GM18502 (cell line): ENCODE results near the gene AP1M2.
"Not testable (repeated sequence)": the region's sequence is repeated elsewhere in the genome, so short reads cannot be mapped to it uniquely, and the experiment has no call there.

Experiments used
- ATAC-seq: cut with Tn5 transposase; IDR thresholded peaks from one replicate; pipeline ENCODE4 v1.9.1; 2021; ENCODE audit warnings: mild to moderate bottlenecking; ENCODE audit not compliant: unreplicated experiment, poor library complexity

AP1M2 gene

DNA sequence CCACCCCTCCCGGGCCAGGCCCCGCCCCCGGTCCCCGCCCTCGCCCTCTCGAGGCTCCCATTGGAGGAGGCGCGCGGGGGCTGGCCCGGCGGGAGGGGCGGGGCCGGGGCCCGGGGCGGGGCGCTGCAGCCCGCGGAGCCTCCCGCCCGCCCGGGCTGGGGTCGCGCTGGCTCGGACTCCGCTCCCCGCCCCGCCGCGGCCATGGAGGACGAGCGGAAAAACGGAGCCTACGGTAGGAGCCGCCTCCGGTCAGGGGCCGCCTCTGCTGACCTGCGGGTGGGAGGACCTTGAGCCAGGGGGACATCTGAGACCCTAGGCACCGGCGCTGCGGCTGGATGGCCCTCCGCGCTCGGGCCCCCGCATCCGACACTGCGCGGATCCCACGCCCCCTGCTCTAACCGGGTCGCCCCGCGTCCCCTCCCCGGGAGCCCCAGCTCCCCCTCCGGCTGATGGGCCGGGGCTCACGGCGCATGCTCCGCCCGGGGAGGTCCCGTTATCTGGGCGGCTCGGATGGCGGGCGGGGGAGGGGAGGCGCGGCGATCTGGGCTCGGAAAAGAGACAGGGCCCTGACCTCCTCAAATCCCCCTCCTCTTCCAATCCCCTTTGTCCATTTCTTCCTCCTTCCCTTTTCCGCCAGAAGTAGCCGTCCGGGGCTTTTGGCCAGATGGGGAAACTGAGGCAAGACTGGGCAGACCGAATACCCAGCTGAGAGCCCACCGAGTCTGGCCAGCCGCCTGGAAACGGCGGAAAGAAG is 15.4 kb upstream of the AP1M2 start:
- ATAC-seq, result peak; percentile 72

DNA sequence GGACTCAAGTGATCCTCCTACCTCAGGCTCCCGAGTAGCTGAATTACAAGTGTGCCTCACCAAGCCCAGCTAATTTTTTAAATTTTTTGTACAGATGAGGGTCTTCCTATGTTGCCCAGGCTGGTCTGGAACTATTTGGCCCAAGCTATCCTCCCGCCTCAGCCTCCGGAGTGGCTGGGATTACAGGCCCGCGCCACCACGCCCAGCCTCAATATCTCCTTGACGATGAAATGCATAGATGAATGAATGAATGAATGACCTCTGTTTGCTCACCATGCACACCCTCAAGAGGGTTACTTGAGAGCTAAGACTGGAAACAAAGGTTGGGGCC is 14.9 kb upstream of the AP1M2 start:
- no peak for ATAC-seq

DNA sequence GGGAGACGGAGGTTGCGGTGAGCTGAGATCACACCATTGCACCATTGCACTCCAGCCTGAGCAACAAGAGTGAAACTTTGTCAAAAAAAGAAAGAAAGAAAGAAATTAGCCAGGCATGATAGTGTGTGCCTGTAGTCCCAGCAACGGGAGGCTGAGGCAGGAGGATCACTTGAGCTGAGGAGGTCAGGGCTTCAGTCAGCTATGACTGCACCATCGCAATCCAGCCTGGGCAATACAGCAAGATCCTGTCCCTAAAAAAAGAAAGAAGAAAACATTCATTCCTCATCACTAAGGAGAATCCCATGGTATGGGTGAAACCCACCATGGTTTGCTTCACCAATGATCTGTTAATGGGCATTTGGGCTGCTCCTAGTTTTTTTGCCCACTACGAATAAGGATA is 13.0 kb upstream of the AP1M2 start:
- ATAC-seq, result no peak

DNA sequence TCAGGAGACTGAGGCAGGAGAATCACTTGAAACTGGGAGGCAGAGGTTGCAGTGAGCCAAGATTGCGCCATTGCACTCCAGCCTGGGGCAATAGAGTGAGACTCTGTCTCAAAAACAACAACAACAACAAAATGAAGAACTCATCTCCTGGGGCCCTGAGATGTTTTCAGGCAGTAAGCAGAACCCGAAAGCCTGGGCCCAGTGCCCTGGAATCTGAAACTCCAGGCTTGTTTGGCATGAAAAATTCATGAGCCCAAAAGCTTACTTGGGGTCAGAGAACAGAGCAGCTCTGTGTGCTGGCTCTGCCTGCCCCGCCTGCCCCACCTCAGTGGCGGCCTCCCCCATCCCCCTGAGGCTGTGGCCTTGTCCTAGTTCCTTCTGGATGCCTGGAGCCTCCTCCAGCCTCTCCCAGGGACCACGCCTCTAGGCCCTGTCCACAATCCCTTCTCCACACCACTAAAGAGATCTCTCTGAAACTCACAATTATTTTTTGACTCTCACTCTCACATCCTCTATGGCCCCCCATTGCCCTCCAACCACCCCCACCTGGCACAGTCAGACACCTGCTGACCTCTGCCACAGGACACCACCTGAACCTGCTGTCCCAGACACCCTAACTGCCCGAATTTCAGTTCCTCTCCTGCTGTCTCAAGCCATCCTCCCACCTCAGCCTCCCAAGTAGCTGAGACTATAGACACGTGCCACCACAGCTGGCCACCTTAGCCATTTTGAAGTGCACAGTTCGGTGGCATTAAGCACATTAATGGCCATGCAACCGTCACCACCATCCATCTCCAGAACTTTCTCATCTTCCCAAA is 6.9 kb upstream of the AP1M2 start:
- peak; percentile 41 for ATAC-seq

DNA sequence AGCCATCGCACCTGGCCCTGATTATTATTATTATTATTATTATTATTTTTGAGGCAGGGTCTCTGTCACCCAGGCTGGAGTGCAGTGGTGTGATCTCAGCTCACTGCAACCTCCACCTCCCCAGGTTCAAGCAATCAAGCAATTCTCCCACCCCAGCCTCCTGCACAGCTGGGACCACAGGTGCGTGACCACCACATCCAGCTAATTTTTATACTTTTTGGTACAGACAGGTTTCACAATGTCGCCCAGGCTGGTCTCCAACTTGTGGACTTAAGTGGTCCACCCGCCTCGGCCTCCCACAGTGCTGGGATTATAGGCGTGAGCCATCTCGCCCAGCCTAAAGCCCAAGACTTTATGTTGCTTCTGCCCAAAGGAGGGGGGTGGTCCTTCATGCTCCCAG is 6.0 kb upstream of the AP1M2 start:
- ATAC-seq, result no peak

DNA sequence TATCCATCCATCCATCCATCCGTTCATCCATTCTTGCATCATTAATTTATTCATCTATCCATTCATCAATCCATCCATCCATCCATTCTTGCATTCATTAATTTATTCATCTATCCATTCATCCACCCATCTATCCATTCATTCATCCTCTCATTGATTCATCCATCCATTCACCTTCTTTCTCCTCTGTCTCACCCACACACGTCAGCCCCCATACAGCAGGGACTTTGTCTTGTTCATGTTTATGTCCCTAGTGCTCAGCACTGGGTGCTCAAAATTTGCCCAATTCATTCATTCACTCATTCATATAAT is 683 bp upstream of the AP1M2 start:
- ATAC-seq, result no peak

DNA sequence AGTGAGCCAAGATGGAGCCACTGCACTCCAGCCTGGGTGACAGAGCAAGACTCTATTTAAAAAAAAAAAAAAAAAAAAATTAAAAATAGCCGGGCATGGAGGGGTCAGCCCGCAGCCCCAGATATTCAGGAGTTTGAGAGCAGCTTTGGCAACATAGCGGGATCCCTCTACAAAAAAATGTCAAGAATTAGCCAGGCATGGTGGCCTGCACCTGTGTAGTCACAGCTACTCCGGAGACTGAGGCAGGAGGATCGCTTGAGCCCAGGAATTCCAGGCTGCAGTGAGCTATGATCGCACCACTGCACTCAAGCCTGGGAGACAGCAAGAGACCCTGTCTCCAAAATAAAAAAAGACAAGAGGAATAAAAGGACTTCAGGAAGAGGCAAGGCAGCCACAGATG is 716 bp downstream of the AP1M2 start:
- ATAC-seq, result no peak

DNA sequence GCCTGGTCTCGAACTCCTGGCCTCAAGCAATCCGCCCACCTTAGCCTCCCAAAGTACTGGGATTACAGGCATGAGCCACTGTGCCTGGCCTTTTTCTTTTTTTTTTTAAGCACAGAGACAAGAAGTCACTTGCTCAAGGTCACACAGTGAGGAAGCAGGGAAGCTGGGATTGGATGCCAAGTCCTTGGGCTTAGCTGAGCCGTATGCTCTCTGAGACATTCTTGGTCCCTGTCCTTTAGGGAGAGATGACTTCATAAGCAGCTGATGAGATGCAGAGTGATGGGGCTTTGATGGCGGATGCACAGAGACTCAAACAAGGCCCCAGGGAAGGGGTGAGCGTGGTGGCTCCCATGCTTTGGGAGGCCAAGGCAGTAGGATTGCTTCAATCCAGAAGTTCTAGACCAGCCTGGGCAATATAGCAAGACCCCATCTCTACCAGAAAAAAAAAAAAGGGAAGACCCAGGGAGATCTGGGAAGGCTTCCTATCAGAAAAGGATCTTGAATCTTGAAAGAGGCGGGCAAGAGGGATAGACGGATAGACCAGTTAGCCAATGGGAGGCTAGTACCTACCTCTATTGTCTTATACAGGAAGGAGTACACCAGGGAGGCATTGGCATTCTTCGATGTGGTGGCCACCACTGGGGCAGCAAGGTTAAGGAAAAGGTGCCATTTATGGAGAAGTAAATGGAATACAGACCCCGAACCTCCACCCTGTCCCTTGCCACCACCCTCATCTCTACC is 3.9 kb downstream of the AP1M2 start:
- ATAC-seq, result no peak

DNA sequence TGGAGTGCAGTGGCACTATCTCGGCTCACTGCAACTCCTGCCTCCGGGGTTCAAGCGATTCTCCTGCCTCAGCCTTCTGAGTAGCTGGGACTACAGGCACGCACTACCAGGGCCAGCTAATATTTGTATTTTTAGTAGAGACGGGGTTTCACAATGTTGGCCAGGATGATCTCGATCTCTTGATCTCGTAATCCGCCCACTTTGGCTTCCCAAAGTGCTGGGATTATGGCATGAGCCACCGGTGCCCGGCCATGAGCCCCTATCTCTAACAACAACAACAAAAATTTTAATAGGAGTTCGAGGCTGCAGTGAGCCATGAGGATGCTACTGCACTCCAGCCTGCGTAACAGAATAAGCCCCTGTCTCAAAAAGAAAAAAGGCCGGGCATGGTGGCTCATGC is 5.0 kb downstream of the AP1M2 start:
- ATAC-seq, result no peak

DNA sequence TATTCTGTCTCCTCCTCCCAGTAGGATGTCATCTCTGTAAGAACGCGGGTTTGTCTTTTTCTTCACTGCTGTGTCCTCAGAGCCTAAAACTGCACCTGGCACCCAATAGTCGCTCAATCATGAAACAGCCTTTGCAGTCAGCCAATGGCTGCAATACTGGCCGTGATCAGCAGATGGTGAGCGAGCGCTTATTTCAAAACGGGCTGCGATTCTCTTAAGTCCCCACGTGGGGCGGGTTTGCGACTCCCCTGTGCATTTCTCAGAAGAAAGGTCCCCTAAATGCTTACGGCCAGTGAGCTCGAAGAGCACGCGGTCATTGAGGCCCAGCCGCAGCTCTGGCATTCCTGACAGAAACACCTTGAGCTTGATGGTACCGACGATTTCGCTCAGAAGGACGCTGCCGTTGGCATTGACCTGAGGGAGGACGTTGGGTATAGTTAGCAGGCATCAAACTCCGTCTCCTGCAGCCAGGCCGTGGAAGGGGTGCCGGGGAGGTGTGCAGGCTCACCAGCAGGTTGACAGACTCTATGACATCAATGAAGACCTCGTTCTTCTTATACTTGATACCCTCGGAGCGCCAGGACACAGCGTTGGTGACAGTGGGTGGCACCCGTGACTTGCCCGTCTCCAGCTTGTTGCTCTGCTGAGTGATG is 6.0 kb downstream of the AP1M2 start:
- no peak for ATAC-seq

DNA sequence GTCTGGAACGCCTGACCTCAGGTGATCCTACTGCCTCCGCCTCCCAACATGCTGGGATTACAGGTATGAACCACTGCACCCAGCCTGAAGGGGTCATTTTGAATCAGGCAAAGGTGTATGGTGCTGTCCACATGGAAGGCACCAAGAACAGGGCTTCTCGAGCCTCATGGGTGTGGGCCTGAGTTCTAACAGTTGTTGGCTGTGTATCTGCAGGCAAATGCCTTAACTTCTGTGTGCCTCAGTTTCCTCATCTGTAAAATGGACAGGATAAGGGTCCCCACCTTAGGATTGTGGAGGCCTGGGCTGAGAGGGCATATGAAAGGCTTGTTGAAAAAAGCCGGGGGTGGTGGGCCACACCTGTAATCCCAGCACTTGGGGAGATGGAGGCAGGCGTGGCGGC is 9.2 kb downstream of the AP1M2 start:
- ATAC-seq, result no peak

DNA sequence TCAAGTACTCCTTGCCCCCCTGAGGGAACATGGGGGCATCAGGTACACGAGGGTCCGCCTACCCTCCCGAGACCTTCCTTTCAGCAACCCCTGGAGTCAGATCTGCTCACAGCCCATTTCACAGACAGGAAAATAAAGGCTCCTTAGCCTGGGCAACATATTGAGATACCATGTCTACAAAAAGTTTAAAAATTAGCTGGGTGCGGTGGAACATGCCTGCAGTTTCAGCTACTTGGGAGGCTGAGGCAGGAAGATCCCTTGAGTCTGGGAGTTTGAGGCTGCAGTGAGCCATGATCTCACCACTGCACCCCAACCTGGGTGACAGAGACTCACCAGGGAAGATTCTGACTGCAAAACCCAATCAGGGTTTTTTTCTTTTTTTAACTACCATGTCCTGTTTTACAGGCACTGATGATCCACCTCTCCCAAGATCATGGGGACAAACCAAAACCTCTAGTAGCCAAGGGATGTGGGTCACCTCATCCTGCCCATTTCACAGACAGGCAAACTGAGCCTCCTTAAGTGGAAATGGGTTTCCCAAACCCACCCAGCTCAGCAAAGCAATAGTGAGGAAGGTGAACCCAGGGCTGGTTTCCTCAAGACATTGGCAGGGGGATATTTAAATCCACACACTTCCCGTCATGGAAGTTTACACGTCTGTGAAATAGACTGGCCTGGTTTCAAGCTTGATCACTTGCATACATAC is 11.9 kb downstream of the AP1M2 start:
- ATAC-seq, result no peak

DNA sequence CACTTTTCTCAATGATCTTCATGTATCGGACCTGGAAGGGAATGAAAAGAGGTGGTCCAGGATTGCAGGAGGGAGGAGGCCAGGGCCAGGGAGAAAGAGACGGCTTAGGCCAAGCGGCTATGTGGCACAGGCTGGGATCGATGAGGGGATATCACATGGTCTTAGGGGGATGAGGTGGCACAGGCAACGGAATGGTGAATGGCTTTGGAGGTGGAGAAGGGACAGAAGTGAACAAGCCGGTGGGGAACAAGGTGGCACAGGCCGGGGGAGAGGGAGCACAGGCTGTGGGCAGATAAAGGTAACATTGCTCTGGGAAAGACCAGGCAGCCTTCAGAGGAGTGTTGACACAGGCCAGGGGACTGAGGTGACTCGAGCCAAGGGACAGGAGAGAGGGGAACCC is 12.7 kb downstream of the AP1M2 start:
- no peak for ATAC-seq

DNA sequence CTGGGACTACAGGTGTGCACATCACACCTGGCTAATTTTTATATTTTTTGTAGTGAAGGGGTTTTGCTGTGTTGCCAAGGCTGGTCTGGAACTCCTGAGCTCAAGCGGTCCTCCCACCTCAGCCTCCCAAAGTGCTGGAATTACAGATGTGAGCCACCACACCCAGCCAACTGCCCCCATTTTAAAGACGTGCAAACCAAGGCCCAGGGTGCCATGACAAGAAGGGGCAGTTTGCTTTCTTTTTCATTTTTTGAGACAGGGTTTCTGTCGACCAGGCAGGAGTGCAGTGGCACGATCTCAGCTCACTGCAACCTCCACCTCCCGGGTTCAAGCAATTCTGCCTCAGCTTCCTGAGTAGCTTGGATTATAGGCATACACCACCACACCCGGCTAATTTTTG is 13.3 kb downstream of the AP1M2 start:
- ATAC-seq, result not testable (repeated sequence)

DNA sequence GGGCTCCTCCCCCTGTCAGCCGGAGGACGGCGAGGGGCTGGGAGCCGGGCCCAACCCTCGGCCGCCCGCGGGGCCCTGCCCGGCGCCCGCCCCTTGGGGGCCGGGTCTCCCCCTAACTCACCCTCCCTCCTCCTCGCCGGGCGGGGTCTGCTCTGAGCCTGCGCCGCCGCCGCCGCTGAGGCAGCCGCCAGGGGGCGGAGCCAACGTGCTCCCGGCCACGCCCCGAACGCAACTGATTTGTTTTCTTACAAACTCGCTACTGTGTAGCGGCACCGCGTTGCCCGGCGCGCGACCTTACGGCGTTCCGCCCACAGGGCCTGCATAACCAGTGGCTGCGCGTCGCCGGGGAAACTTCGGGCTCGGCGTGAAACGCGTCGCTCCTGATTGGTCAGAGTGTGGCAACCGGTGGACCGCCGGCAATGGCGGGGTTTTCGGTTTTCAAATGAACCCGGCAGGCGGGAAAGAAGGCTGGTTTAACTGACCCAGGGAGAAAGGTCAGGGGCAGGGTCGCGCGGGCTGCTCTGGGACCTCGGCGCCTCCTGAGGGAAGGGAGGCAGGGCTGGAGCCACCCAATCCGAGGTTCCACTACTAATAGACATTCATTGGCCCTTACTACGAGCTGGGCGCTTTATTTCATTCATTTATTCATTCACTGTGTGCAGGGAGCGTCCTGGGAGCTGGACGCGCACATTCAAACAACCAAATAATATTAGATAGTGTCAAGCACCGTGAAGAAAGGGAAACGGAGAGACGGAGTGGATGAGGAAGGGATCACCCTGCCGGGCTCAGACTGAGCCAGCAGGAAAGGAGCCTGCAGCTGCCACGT is 18.1 kb downstream of the AP1M2 start, which contains the start of gene CDKN2D:
CDKN2D (minus strand) TSS at position 154 of the 826 bp plus-strand sequence. CDS start 326 bp downstream, outside the sequence.
- ATAC-seq, result peak; percentile 65

DNA sequence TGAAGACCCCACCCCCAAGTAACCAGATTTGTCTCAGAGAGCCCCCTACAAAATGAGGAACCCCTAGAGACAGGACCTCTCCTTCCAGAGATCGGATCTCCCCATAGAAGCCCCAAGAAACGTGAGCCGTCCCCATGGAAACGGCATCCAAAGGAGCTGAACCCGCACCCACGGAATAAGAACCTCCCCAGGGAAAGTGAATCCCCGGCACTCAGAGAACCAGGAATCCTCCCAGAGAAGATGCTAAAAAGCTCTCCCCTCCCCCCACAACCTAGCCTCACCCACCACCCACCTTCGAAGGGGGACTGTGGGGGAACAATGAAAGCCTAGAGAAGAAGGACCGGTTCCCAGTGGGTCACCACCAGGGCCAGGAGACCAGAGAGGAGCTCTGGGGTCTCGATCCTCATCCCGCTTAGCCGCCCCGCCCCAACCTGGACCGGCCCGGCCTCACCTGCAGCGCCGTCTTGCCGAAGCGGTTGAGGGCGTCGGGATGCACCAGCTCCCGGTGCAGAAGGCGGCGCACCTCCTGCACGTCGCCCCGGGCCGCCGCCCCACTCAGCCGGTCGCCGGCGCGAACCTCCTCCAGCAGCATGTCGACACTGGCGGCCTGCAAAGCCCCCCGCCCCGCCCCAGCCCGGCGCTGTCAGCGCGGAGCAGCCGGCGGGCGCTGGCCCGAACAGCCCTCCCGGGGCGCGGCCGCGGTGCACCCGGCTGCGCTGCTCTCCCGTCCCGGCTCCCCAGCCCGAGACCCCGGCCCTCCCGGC is 18.9 kb downstream of the AP1M2 start:
- peak; percentile 14 for ATAC-seq

DNA sequence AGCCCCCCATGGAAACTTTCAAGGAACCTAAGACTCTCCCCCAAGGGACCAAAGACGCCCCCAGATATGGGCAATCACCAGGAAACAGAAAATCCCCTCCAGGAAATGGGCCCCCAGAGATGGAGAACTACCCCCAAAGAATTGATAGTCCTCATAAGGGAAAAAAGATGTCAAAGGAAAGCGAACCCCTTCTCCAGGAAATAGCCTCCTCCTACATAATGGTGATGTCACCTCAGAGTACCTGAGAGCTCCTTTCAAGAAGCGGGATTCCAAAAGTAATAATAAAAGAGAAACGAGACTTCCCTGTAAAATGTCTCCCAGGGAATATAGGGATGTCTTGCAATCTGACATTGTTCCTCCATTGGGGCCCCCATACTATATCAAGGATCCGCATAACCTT is 19.5 kb downstream of the AP1M2 start:
- no peak for ATAC-seq

DNA sequence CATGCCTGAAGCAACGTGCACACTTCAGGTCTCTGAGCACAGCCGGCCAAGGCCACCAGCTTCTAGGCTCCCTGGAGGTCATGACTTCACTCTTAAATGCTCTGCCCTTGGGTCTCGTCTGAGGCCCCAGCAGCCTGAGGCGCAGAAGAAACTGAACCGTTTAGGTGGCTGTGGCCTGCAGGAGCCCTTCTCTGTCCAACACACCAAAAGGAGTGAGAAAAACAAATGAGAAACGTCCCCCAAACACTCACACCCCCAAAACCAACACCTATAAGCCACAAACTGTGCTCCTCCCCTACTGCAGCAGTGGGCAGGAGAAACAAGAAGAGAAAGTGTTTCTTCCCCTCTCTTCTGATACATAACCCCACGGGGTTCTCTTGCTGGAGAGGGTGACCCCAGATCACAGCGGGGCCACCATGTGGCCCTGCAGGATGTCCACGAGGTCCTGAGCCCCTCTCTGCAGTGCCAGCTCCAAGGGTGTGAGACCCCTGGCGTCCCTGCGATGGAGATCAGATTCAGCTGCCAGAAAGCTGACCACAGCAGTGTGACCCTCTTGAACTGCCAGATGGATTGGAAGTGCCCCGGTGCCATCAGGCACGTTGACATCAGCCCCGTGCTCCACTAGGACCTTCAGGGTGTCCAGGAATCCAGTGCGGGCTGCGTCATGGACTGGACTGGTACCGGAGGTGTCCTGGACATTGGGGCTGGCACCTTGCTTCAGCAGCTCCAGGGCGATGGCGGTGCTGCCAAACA is 20.3 kb downstream of the AP1M2 start:
- ATAC-seq, result no peak
